Smooth muscle cell (in vitro differentiated cells): ENCODE data around the gene ZBTB25. TPM values are rescaled to one million over a fixed set of nuclear protein-coding genes. Genes with fewer than 3 reads are reported as not detected.
A peak's percentile ranks its signal among the peaks of the same experiment; 100 is the strongest.

Experiments used
- DNase-seq: peaks from one replicate; lab custom pipeline; 2025; ENCODE audit not compliant: unreplicated experiment; lab: John Stamatoyannopoulos, UW
- H2AFZ ChIP-seq: fragments of 200-600 bp; sonication (generic); 2 replicates; pipeline ENCODE4 v1.6.0; 2016; ENCODE audit warnings: antibody characterized with exemption, low read depth, mild to moderate bottlenecking
- H3F3A ChIP-seq: fragments of 200-600 bp; sonication (generic); 2 replicates; pipeline ENCODE4 v1.6.0; 2017; ENCODE audit warnings: antibody characterized with exemption, low read depth
- H3K27ac ChIP-seq: fragments of 200-600 bp; sonication (generic); 2 replicates; pipeline ENCODE4 v1.5.1; 2016; ENCODE audit warnings: low read depth, mild to moderate bottlenecking
- H3K27me3 ChIP-seq: fragments of 200-600 bp; sonication (generic); 2 replicates; pipeline ENCODE4 v1.6.1; 2016; ENCODE audit warnings: low read depth, mild to moderate bottlenecking
- H3K36me3 ChIP-seq: fragments of 200-600 bp; sonication (generic); 2 replicates; pipeline ENCODE4 v1.5.1; 2016; ENCODE audit warnings: low read depth
- H3K4me1 ChIP-seq: fragments of 200-600 bp; sonication (generic); 2 replicates; pipeline ENCODE4 v1.5.1; 2016; ENCODE audit warnings: low read depth
- H3K4me2 ChIP-seq: fragments of 200-600 bp; sonication (generic); 2 replicates; pipeline ENCODE4 v1.6.0; 2016; ENCODE audit warnings: mild to moderate bottlenecking
- H3K4me3 ChIP-seq: fragments of 200-600 bp; sonication (generic); 2 replicates; pipeline ENCODE4 v1.5.1; 2016; ENCODE audit warnings: mild to moderate bottlenecking
- H3K79me2 ChIP-seq: fragments of 200-600 bp; sonication (generic); 2 replicates; pipeline ENCODE4 v1.6.0; 2016; ENCODE audit warnings: low read depth, mild to moderate bottlenecking
- H3K9ac ChIP-seq: fragments of 200-600 bp; sonication (generic); 2 replicates; pipeline ENCODE4 v1.6.0; 2016; ENCODE audit warnings: low read depth
- H3K9me3 ChIP-seq: fragments of 200-600 bp; sonication (generic); replicated peaks from 2 replicates; pipeline ENCODE4 v1.5.1; 2016; ENCODE audit warnings: low read depth
- H4K20me1 ChIP-seq: fragments of 200-600 bp; sonication (generic); 2 replicates; pipeline ENCODE4 v1.6.0; 2016; ENCODE audit warnings: low read depth
- CTCF ChIP-seq: fragments of 200-600 bp; sonication (generic); IDR thresholded peaks from 2 replicates; pipeline ENCODE4 v1.5.1; 2017; ENCODE audit warnings: borderline replicate concordance, mild to moderate bottlenecking, antibody characterized with exemption; ENCODE audit not compliant: insufficient read depth, poor library complexity, severe bottlenecking
- WGBS: methylation state at CpG from one replicate; pipeline ENCODE4 v1.1.7; 2016; ENCODE audit warnings: low lambda C conversion rate; 5-methylcytosine and 5-hydroxymethylcytosine counted together
- polyA plus RNA-seq: library from polyadenylated mRNA; unstranded; fragments of >200 nt; fragmentation: Nextera tagmentation; extraction: Ambion mirVana; gene quantifications from 2 replicates; pipeline ENCODE4 v1.2.1, GENCODE V29; 2016
- total RNA-seq: library from RNA; depleted of rRNA; stranded (reverse); fragments of >200 nt; gene quantifications from 2 replicates; pipeline ENCODE4 v1.2.3, GENCODE V29; 2014

The ZBTB25 gene
- total and polyA plus RNA-seq, 2 experiments from 2014 or later: 6.9 to 12.5 TPM

GRCh38 chr14:64509036-64509435 is 5.4 kb upstream of the ZBTB25 start:
- Histone ChIP-seq H4K20me1 (peaks cover 89% of the 10 kb centered on the region), H2AFZ (no peak overlapping the region), H3K79me2 (peaks cover 94% of the 10 kb centered on the region), H3F3A (peaks cover 9% of the 10 kb centered on the region), H3K9me3 (no peaks in the 10 kb centered on the region), H3K4me2 (peak overlapping the region; percentile 85), H3K27me3 (no peaks in the 10 kb centered on the region), H3K4me1 (peaks cover 29% of the 10 kb centered on the region), H3K4me3 (no peak overlapping the region), H3K27ac (peak overlapping the region; percentile 100), H3K9ac (no peak overlapping the region), H3K36me3 (no peaks in the 10 kb centered on the region)
- TF ChIP-seq CTCF: no peak
- DNase-seq: no peak
- WGBS: 59% methylated on average over 8 of the region's 8 CpGs

GRCh38 chr14:64508215-64508776 is 4.7 kb upstream of the ZBTB25 start:
- no peak for TF ChIP-seq CTCF
- Histone ChIP-seq H3K9me3 (no peaks in the 10 kb centered on the region), H2AFZ (no peak overlapping the region), H3K79me2 (peaks cover 86% of the 10 kb centered on the region), H3K9ac (no peak overlapping the region), H3K4me3 (peak overlapping the region; percentile 95), H3K4me2 (peak overlapping the region; percentile 85), H4K20me1 (peaks cover 81% of the 10 kb centered on the region), H3F3A (peaks cover 9% of the 10 kb centered on the region), H3K36me3 (no peaks in the 10 kb centered on the region), H3K27me3 (no peaks in the 10 kb centered on the region), H3K27ac (peak overlapping the region; percentile 100), H3K4me1 (peaks cover 29% of the 10 kb centered on the region)
- DNase-seq: no peak
- WGBS: 42% methylated on average over 1 of the region's 1 CpG

GRCh38 chr14:64507376-64508156 is 3.9 kb upstream of the ZBTB25 start:
- DNase-seq: no peak
- Histone ChIP-seq H3K4me1 (peaks cover 32% of the 10 kb centered on the region), H3K36me3 (no peaks in the 10 kb centered on the region), H3K9me3 (no peaks in the 10 kb centered on the region), H3F3A (peaks cover 15% of the 10 kb centered on the region), H4K20me1 (peaks cover 74% of the 10 kb centered on the region), H3K27me3 (no peaks in the 10 kb centered on the region), H3K79me2 (peaks cover 79% of the 10 kb centered on the region), H3K9ac (peak overlapping the region; percentile 99), H3K4me2 (peak overlapping the region; percentile 85), H3K4me3 (peak overlapping the region; percentile 95), H3K27ac (peak overlapping the region; percentile 100), H2AFZ (no peak overlapping the region)
- no peak for TF ChIP-seq CTCF
- 71% methylated on average over 4 of the region's 4 CpGs for WGBS
